A673 (cell line): ENCODE results near the gene SSBP3.

ENCODE experiments used
- EZH2 ChIP-seq: fragments of 200-600 bp; sonication (generic); IDR thresholded peaks from 2 replicates; pipeline ENCODE4 v1.6.1; 2017; ENCODE audit warnings: borderline replicate concordance, low read depth, mild to moderate bottlenecking, mixed read lengths, antibody characterized with exemption, low read length; ENCODE audit not compliant: poor library complexity, severe bottlenecking
- TF ChIP-seq, protein P1 (sequence below): fragments of 300-800, 200-600 bp; sonication (generic); conservative IDR thresholded peaks from 2 replicates; pipeline ENCODE4 v1.5.1; 2017; ENCODE audit warnings: low read depth, mild to moderate bottlenecking, antibody characterized with exemption, low read length, moderate library complexity, mixed read lengths

- TF ChIP-seq, protein P1, sequence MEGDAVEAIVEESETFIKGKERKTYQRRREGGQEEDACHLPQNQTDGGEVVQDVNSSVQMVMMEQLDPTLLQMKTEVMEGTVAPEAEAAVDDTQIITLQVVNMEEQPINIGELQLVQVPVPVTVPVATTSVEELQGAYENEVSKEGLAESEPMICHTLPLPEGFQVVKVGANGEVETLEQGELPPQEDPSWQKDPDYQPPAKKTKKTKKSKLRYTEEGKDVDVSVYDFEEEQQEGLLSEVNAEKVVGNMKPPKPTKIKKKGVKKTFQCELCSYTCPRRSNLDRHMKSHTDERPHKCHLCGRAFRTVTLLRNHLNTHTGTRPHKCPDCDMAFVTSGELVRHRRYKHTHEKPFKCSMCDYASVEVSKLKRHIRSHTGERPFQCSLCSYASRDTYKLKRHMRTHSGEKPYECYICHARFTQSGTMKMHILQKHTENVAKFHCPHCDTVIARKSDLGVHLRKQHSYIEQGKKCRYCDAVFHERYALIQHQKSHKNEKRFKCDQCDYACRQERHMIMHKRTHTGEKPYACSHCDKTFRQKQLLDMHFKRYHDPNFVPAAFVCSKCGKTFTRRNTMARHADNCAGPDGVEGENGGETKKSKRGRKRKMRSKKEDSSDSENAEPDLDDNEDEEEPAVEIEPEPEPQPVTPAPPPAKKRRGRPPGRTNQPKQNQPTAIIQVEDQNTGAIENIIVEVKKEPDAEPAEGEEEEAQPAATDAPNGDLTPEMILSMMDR = no peak
- no peak for TF ChIP-seq EZH2
These were observed 41.2 kb downstream of the SSBP3 start for GRCh38 chr1:54364995-54365394.
